Activated T-cell treated with anti-CD3 and anti-CD28 coated beads for 24 hours (primary cell): Measurements from ENCODE around the gene CRISP2.
"Not testable (repeated sequence)": the region's sequence is repeated elsewhere in the genome, so short reads cannot be mapped to it uniquely, and the experiment has no call there.

ENCODE experiments used
- DNase-seq: peaks from one replicate; pipeline ENCODE4 v3.0.0-alpha.2; 2020; ENCODE audit warnings: low read depth

The CRISP2 gene

DNA sequence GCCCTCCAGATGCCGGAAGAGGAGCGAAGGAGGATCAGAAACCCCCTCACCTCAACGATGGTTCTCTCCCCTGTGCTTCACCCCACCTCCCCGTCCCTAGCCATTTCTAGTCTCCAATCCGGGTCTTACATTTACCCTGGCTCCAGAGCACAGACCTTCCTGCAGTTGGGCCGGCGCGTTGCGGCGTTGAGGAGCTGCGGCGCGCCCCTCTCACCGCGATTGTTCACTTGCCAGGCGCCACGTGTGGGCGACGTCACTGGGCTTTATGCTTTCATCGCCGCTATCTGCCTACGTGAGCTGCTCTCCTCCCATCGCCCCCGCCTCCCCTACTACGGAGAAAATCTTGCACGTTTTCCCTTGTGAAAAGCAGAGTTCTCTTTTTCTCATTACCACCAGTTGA lies at the start of gene CRISP2:
TSS of gene CRISP2 (minus strand) at position 198 of the 400 bp plus-strand sequence. CDS start 4,347 bp downstream, outside the sequence.
- no peak for DNase-seq

GRCh38 chr6:49744259-49744658 lies 30.9 kb upstream of the CRISP2 start, which contains the start of gene CRISP3:
TSS of gene CRISP3 (minus strand) at chr6:49744388. CDS start at chr6:49744367, 21 bp downstream.
- no peak for DNase-seq

GRCh38 chr6:49743429-49743828 lies 30.1 kb upstream of the CRISP2 start:
- DNase-seq = no peak

DNA sequence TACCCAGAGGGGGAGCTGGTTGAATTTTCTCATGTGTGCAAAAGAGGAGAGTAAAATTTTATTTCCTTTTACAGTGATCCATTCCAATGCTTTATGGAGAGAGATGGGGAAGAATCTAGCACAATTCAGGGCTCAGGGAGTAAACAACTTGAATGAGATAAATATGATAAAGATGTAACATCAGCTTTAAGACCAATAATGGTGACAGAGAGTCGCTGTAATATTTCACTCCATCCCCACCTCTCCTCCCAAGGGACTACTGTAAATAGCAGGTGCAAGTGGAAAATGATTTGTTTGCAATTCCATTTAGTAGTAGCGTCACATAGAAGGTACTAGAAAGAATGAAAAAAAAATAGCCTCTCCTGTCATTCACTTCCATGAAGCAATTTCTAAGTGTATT lies 26.1 kb upstream of the CRISP2 start:
- DNase-seq = no peak

DNA sequence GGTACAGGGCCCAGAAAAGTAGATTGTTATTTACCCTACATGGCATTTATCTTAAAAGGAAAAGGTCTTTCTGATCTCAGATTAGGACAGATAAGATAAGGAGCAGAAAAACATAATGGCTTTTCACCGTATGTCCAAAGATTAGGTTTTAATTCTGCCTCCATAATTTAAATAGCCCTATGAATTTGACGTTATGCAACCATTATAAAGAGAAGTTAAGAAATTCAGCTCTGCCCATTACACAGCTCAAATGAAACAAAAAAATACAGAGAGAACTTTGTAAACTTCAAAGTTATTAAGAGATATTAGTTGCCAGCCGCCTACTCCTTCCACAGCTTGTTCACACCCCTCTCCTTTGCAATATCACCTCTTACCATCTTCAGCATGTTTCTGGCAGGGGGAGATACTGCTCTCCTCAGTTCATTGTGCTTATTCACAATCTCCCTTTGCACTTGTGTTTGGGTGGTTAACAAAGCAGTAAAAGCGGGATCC lies 22.7 kb upstream of the CRISP2 start:
- no peak for DNase-seq

DNA sequence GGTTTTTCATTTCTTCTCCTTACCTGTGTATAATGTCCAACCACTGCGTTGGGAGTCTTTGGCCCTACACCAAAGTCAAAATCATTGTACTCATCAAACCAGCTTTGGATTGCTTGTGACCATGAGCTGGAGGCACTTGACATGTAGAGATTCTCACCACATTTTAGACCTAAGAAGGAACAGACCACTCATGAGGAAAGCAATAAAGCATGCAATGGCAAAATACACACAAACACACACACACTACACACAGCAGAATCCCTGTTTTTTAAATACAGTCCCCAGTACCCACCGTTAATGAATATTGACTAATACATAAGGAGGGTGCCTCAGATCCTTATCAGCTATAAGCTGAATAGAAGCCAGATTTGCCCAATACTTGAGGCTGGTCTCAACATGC lies 20.3 kb upstream of the CRISP2 start:
- no peak for DNase-seq

DNA sequence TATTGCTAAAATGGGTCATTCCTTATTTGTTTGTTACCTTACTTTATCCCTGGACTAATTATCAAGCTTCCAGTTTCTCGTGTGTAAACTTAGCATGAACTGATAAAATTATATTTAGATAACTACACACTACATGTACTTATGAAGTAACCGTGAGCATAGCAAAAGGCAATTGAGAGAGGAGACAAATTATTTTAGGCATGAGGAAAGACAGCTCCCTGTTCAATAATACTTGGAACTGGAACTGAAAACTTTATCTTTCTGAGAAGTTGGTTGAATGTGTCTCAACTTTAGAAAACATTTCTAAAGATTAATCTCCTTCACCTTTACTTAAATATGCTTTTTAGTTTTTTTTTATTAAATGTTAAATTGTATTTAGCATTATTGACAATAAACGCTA lies 19.4 kb upstream of the CRISP2 start:
- no peak for DNase-seq

- DNase-seq = no peak
Measured at GRCh38 chr6:49730251-49730650, 16.9 kb upstream of the CRISP2 start.

GRCh38 chr6:49723917-49724316 lies 10.6 kb upstream of the CRISP2 start:
- DNase-seq = not testable (repeated sequence)

DNA sequence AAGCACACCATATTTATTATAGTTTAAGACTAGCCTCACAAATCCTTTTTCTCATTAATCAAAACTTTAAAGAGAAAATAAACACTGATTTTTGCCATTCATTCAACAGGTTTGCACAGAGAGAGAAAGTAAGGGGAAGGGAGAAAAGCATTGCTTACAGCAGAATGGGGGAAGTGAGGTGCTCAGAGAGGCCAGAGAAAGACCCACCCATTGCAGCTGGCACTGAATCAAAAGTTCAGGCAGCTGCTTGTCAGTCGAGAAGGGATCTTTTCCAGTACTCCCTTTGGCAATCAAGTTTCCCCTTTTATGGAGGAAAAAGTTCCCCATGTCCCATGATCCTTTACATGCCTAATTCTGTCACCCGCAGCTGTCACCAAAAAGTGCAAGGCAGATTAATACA lies 8.0 kb upstream of the CRISP2 start:
- DNase-seq = no peak

GRCh38 chr6:49720372-49720771 lies 7.0 kb upstream of the CRISP2 start:
- DNase-seq = no peak

DNA sequence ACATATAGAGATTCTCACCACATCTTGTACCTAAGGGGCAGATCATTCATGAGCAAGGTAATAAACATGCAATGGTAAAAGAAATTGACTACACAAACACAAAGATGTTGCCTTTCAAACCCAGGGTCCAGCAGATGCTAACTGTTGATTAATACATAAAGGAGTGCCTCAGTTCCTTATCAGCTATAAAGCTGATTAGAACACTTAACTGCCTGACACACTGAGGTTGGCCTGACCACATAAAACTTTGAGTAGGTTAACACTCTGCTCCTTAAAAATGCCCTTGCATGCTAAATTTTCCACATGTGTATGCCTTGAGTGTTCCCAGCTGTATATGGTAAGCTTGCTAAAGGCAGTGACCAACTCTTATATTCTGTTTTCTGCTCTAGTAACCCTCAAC lies 14.9 kb downstream of the CRISP2 start:
- DNase-seq = no peak

DNA sequence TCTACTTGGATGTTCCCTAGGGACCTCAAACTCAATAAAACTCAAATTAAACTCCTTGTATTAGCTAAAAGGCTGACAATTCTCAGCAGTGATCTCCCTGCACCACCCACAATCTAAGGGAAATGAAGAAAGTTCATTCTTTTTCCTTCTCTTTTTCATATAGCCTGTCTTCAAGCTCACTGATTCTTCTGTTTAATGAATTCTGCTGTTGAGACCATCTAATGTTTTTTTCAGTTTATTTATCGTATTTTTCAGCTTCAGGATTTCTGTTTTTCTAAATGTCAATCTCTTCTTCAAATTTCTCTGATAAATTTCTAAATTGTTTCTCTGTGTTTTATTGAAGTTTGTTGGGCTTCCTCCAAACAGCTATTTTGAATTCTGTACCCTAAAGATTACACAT lies 19.8 kb downstream of the CRISP2 start:
- no peak for DNase-seq

DNA sequence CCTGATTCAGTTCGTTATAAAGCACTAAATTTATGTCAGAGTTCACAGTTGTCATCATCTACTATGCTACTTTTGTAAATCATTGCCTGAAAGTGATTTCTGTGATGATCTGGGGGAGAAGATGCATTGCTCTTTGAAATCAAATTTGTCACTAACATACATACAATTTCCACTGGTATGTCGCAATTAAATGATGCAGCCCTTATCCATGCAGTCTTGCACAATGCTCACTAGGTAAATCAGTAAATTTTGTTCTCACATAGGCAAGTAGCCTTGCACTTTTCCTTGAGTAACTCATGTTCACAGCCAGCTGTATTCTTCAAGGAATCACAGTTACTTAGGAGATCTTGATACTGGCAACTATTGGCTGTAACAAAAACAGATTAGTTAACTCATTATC lies 20.8 kb downstream of the CRISP2 start:
- DNase-seq = no peak

GRCh38 chr6:49676671-49677281 lies 36.6 kb downstream of the CRISP2 start:
- no peak for DNase-seq

DNA sequence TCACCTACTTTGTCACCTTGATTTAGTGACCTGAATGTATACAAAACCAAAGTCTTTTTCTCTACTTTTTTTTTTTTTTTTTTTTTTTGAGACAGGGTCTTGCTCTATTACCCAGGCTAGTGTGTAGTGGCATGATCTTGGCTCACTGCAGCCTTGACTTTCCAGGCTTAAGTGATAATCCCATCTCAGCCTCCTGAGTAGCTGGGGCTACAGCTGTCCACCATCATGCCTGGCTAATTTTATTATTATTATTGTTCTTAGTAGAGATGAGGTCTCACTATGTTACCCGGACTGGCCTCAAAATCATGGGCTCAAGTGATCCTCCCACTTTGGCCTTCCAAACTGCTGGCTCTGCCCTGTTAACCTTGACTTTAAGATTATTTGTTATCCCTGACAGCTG lies 37.5 kb downstream of the CRISP2 start:
- DNase-seq = no peak

DNA sequence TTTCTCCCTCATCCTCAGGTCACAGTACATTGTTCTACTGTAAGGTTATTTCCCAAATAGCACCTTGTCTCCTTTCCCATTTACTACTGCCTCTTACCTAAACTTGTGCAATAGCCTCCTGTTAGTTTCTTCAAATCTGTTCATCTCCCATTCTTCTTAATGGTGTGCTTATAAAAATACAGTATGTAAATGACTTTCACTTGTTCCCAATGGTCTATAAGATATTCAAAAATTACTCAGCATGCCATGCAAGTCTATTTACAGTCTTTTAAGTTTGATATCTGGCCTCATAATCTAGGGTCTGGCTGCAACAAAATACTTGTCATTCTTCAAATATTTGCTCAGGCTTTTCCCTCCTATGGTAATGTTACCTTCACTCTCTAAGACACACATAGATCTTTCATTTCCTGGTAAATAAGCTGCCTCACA lies 45.2 kb downstream of the CRISP2 start:
- no peak for DNase-seq

DNA sequence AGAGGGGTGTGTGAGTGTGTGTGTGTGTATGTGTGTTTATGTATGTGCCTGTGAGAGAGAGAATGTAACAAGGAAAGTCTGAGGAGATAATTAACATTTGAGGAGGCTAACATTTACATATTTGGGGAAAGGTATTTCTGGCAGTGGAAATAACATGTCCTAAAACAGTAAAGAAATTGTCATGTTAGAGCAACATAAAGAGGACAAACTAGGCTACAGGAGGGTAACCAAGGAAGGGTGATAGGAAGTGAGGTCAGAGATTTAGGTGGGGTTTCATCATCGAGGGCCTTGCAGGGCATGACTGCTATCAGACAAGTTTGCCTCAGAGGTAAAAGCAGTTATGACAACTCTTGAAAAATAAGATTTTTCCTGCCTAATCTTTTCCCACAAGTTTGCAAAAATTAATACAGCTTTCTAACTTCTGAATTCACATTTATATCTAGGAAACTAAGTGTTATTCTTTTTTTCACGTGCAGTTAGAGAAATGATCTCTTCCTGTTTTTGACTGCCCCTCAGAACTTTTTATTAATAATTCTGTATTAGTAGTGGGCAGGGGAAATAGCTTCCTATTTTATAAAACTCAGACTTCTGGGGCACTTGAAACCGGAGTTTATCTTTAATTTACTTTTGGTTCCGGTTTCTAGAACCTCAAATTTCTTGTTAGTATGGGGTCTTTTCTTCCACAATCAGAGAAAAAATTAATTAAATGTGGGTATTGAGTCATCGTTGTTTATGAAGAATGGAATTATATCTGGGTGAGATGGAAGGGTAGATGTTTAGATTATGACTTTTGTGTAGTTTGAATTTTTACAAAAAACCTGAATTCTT lies 46.2 kb downstream of the CRISP2 start:
- no peak for DNase-seq

GRCh38 chr6:49666480-49666879 lies 46.9 kb downstream of the CRISP2 start:
- DNase-seq = no peak

DNA sequence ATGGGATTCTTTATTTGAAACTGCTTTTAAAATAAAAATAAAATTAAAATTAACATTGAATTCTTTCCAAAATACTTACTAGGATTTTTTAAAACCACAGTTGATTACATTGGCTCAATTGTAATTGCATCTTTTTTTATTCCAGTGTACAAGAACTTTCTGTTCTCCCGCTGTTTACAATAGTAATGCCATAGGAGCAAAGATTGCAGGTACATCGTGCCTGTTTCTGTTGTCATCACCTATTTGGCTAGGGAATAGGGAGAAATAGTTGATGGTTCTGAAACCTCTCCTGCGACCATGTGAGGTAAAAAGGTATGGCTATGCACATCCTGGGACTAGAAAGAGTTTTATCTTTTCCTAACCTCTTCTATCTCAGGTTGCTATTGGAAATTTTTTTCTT lies 48.5 kb downstream of the CRISP2 start:
- no peak for DNase-seq

DNA sequence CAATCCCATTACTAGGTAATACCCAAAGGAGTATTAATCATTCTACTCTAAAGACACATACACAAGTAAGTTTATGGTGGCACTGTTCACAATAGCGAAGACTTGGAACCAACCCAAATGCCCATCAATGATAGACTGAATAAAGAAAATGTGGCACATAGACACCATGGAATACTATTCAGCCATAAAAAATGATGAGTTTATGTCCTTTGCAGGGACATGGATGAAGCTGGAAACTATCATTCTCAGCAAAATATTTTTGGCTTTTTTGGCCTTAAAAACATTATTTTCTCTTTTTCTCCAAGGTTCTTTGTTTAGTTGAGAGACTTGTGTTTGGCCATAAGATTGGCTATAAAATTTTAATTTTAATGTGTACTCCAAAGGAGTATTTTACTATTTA lies 49.3 kb downstream of the CRISP2 start:
- DNase-seq = not testable (repeated sequence)

DNA sequence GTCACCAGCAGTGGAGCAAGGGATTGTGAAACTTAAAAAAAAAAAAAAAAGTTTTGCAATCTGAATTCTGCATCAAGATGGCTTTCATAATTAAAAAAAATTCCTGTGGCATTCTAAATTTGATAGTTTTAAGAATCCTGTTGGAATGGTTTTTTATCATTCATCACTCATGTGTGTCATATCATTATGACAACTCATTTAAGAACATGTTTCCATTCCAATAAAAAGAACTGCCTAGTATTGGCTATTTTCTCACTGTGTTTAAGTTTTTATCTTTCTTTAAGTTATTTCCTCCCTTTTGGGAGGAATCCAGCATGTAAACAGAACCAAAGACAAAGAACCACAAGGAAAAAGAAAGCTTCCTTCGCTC lies 50.5 kb downstream of the CRISP2 start:
- no peak for DNase-seq

GRCh38 chr6:49662231-49662891 lies 51.0 kb downstream of the CRISP2 start:
- no peak for DNase-seq
